HepG2 (cell line): ENCODE data around the gene SYNGR1. TPM values are rescaled to one million over a fixed set of nuclear protein-coding genes. Genes with fewer than 3 reads are reported as not detected.

Source experiments
- GRHL1 ChIP-seq: sonication (generic); formaldehyde crosslinking; conservative IDR thresholded peaks from 2 replicates; pipeline ENCODE4 v1.8.0; 2022; ENCODE audit warnings: missing genetic modification reagents
- HMGXB3 ChIP-seq: sonication (generic); formaldehyde crosslinking; IDR thresholded peaks from 2 replicates; pipeline ENCODE4 v1.4.0; 2020; ENCODE audit warnings: missing genetic modification reagents, borderline replicate concordance
- MBD4 ChIP-seq: IDR thresholded peaks from 2 replicates; pipeline ENCODE4 v1.6.1; 2012; ENCODE audit warnings: low read length, inconsistent platforms, borderline replicate concordance
- NKX3-1 ChIP-seq: sonication (generic); formaldehyde crosslinking; IDR thresholded peaks from 2 replicates; pipeline ENCODE4 v1.5.0; 2020; ENCODE audit warnings: missing genetic modification reagents
- SYNCRIP ChIP-seq: fragments of 200-400 bp; formaldehyde crosslinking; IDR thresholded peaks from 2 replicates; pipeline ENCODE4 v1.6.1; 2018; ENCODE audit warnings: mild to moderate bottlenecking, low read depth, low read length; ENCODE audit not compliant: insufficient read depth
- ZFAT ChIP-seq: sonication (generic); formaldehyde crosslinking; conservative IDR thresholded peaks from 2 replicates; pipeline ENCODE4 v1.8.1; 2023; ENCODE audit warnings: missing genetic modification reagents, inconsistent platforms
- ZFP37 ChIP-seq: sonication (generic); formaldehyde crosslinking; IDR thresholded peaks from 2 replicates; pipeline ENCODE4 v1.4.0; 2020; ENCODE audit warnings: missing genetic modification reagents, borderline replicate concordance
- ZKSCAN1 ChIP-seq: fragments of 150-350 bp; IDR thresholded peaks from 2 replicates; pipeline ENCODE4 v1.6.1; 2014; ENCODE audit warnings: low read length
- ZKSCAN5 ChIP-seq: sonication (generic); formaldehyde crosslinking; IDR thresholded peaks from 2 replicates; pipeline ENCODE4 v1.5.1; 2020; ENCODE audit warnings: mild to moderate bottlenecking, missing genetic modification reagents
- ZNF180 ChIP-seq: sonication (generic); formaldehyde crosslinking; IDR thresholded peaks from 2 replicates; pipeline ENCODE4 v1.4.0; 2020; ENCODE audit warnings: low read depth, missing genetic modification reagents, borderline replicate concordance
- ZNF441 ChIP-seq: sonication (generic); formaldehyde crosslinking; IDR thresholded peaks from 2 replicates; pipeline ENCODE4 v1.7.0; 2021; ENCODE audit warnings: missing genetic modification reagents, borderline replicate concordance
- ZNF709 ChIP-seq: sonication (generic); formaldehyde crosslinking; IDR thresholded peaks from 2 replicates; pipeline ENCODE4 v1.5.0; 2020; ENCODE audit warnings: mild to moderate bottlenecking, missing genetic modification reagents
- ZNF775 ChIP-seq: sonication (generic); formaldehyde crosslinking; IDR thresholded peaks from 2 replicates; pipeline ENCODE4 v1.4.0; 2020; ENCODE audit warnings: missing genetic modification reagents, mild to moderate bottlenecking, moderate library complexity, borderline replicate concordance
- polyA plus RNA-seq, 8 experiments: library from polyadenylated mRNA; depleted of rRNA in 3 of 8; stranded (reverse) in 7 of 8; unstranded in 1 of 8; fragments of >200 nt; fragmentation: Illumina TruSeq in 4 of 8; extraction: Trizol in 4 of 8; gene quantifications; 2 replicates each; pipeline versions ENCODE4 v1.2.1 to v1.2.3, GENCODE V29; 2011 to 2016; ENCODE audit warnings: low read depth in 4 of 8, missing spikeins in 1 of 8, mixed read lengths in 1 of 8; ENCODE audit not compliant: insufficient read depth in 1 of 8
- total RNA-seq, 5 experiments: library from RNA; depleted of rRNA; stranded (reverse); fragments of >200 nt; fragmentation: Illumina TruSeq; extraction: Trizol; gene quantifications; 2 replicates each; pipeline ENCODE4 v1.2.3, GENCODE V29; 2016; ENCODE audit warnings: low read depth in 1 of 5
- TF ChIP-seq, protein P1 (sequence below): sonication (generic); formaldehyde crosslinking; IDR thresholded peaks from 2 replicates; pipeline ENCODE4 v1.8.0; 2022; ENCODE audit warnings: missing genetic modification reagents, mild to moderate bottlenecking, inconsistent platforms, borderline replicate concordance
- TF ChIP-seq, protein P2 (sequence below): sonication (generic); formaldehyde crosslinking; IDR thresholded peaks from 2 replicates; pipeline ENCODE4 v1.4.0; 2020; ENCODE audit warnings: missing genetic modification reagents, mild to moderate bottlenecking, borderline replicate concordance
- TF ChIP-seq, protein P3 (sequence below): IDR thresholded peaks from 2 replicates; pipeline ENCODE4 v1.6.1; 2016

Gene SYNGR1
- total and polyA plus RNA-seq, 2 of the 13 experiments (the other 11 are each of a cell fraction or from before 2014, with no cell fraction given): 0.27 to 2.7 TPM

GRCh38 chr22:39319284-39320022 lies 30.3 kb upstream of the SYNGR1 start, which contains the start of gene RPL3 (continued):
- peak; percentile 47 for TF ChIP-seq HMGXB3 (CRISPR knock-in tag)
- TF ChIP-seq, protein P1, sequence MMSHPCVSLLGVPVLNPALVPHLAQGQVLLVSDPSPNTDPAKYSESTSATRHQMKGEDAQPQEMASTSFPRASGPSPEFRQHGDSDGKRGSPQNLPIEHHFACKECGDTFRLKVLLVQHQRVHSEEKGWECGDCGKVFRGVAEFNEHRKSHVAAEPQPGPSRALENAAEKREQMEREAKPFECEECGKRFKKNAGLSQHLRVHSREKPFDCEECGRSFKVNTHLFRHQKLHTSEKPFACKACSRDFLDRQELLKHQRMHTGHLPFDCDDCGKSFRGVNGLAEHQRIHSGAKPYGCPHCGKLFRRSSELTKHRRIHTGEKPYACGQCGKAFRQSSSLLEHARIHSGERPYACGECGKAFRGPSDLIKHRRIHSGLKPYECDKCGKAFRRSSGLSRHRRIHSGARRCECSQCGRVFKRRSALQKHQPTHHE (CRISPR knock-in tag): peak; percentile 28; the same call in 1 of the 2 replicates
- TF ChIP-seq ZKSCAN5: no peak
- TF ChIP-seq ZNF180 (CRISPR knock-in tag): no peak
- TF ChIP-seq ZNF709 (CRISPR knock-in tag): no peak
- TF ChIP-seq ZKSCAN1: no peak
- no peak for TF ChIP-seq ZNF441
- TF ChIP-seq, protein P2, sequence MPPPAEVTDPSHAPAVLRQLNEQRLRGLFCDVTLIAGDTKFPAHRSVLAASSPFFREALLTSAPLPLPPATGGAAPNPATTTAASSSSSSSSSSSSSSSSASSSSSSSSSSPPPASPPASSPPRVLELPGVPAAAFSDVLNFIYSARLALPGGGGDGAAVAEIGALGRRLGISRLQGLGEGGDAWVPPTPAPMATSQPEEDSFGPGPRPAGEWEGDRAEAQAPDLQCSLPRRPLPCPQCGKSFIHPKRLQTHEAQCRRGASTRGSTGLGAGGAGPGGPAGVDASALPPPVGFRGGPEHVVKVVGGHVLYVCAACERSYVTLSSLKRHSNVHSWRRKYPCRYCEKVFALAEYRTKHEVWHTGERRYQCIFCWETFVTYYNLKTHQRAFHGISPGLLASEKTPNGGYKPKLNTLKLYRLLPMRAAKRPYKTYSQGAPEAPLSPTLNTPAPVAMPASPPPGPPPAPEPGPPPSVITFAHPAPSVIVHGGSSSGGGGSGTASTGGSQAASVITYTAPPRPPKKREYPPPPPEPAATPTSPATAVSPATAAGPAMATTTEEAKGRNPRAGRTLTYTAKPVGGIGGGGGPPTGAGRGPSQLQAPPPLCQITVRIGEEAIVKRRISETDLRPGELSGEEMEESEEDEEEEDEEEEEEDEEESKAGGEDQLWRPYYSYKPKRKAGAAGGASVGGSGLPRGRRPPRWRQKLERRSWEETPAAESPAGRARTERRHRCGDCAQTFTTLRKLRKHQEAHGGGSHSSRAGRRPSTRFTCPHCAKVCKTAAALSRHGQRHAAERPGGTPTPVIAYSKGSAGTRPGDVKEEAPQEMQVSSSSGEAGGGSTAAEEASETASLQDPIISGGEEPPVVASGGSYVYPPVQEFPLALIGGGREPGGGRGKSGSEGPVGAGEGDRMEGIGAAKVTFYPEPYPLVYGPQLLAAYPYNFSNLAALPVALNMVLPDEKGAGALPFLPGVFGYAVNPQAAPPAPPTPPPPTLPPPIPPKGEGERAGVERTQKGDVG (CRISPR knock-in tag): no peak; the same call in 1 of the 2 replicates
- peak; percentile 22; the same call in 1 of the 2 replicates for TF ChIP-seq ZFP37 (CRISPR knock-in tag)
- TF ChIP-seq SYNCRIP: no peak
- no peak for TF ChIP-seq ZFAT (CRISPR knock-in tag)
- TF ChIP-seq ZNF775 (CRISPR knock-in tag): peak; percentile 75; the same call in 1 of the 2 replicates
- no peak for TF ChIP-seq MBD4
- TF ChIP-seq, protein P3, sequence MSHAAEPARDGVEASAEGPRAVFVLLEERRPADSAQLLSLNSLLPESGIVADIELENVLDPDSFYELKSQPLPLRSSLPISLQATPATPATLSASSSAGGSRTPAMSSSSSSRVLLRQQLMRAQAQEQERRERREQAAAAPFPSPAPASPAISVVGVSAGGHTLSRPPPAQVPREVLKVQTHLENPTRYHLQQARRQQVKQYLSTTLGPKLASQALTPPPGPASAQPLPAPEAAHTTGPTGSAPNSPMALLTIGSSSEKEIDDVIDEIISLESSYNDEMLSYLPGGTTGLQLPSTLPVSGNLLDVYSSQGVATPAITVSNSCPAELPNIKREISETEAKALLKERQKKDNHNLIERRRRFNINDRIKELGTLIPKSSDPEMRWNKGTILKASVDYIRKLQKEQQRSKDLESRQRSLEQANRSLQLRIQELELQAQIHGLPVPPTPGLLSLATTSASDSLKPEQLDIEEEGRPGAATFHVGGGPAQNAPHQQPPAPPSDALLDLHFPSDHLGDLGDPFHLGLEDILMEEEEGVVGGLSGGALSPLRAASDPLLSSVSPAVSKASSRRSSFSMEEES (CRISPR knock-in tag): peak; percentile 51; the same call in 1 of the 2 replicates
- TF ChIP-seq GRHL1: no peak
- peak; percentile 59 for TF ChIP-seq NKX3-1 (CRISPR knock-in tag)
